Right ventricle myocardium inferior (tissue), 1 donor: ENCODE results near the gene ALKBH5. TPM values are rescaled to one million over a fixed set of nuclear protein-coding genes. Genes with fewer than 3 reads are reported as not detected.

ENCODE experiments used
- ATAC-seq: fragments of 200-7000 bp; cut with Tn5 transposase; one replicate; pipeline ENCODE4 v1.9.1; 2020; ENCODE audit warnings: mild to moderate bottlenecking, moderate library complexity
- DNase-seq: peaks from one replicate; pipeline ENCODE4 v3.0.0; 2021; ENCODE audit errors: missing footprints
- intact Hi-C: fragments of 100-400 bp; cut with DNase I; formaldehyde crosslinking; loops from one replicate; pipeline ENCODE4 v1.11.0; 2022
- total RNA-seq: library from RNA; stranded (reverse); fragmentation: NEBNext Ultra II Directional; extraction: Animal tissue kit (Norgen Biotek cat#: 25700); gene quantifications from one replicate; pipeline ENCODE4 v1.2.1, GENCODE V29; 2021
- donor health status: DM: no; HTN: yes; CAD: no; lungs with severe emphysema.

Gene ALKBH5
- total RNA-seq, 1 donor from 2014 or later, result 183 TPM

- no peak for ATAC-seq
- DNase-seq, result no peak
- intact Hi-C loops, result no loop called here
These were observed 27.3 kb upstream of the ALKBH5 start for GRCh38 chr17:18156171-18156975.

GRCh38 chr17:18156976-18157280, 26.7 kb upstream of the ALKBH5 start:
- ATAC-seq (no peak), DNase-seq (no peak)
- intact Hi-C loops, result no loop called here

- intact Hi-C loops, result no loop called here
- ATAC-seq (no peak), DNase-seq (no peak)
These were observed 26.2 kb upstream of the ALKBH5 start for GRCh38 chr17:18157354-18157985.

GRCh38 chr17:18158022-18158600, 25.5 kb upstream of the ALKBH5 start:
- DNase-seq (peak; percentile 97), ATAC-seq (peak; percentile 51)
- intact Hi-C loops, result no loop called here

- intact Hi-C loops, result no loop called here
- no peak for DNase-seq
- ATAC-seq, result no peak
These were observed 24.0 kb upstream of the ALKBH5 start for GRCh38 chr17:18159551-18160120.

- intact Hi-C loops, result no loop called here
- ATAC-seq (no peak), DNase-seq (no peak)
These were observed 23.3 kb upstream of the ALKBH5 start for GRCh38 chr17:18160128-18160856.

- DNase-seq (no peak), ATAC-seq (no peak)
- intact Hi-C loops, result no loop called here
These were observed 22.2 kb upstream of the ALKBH5 start for GRCh38 chr17:18161207-18162145.

GRCh38 chr17:18163547-18163946, 20.1 kb upstream of the ALKBH5 start:
- DNase-seq, result no peak
- intact Hi-C loops, result no loop called here
- ATAC-seq, result no peak

- intact Hi-C loops, result no loop called here
- DNase-seq, result no peak
These were observed 16.7 kb upstream of the ALKBH5 start for GRCh38 chr17:18166894-18167293.

GRCh38 chr17:18167421-18167820, 16.2 kb upstream of the ALKBH5 start:
- DNase-seq (no peak), ATAC-seq (no peak)
- intact Hi-C loops, result no loop called here

More at GRCh38 chr17:18166894-18167293, 16.7 kb upstream of the ALKBH5 start:
- no peak for ATAC-seq

GRCh38 chr17:18172531-18173278, 10.9 kb upstream of the ALKBH5 start:
- intact Hi-C loops, result no loop called here
- no peak for DNase-seq
- ATAC-seq, result peak; percentile 63

- intact Hi-C loops, result no loop called here
- DNase-seq (no peak), ATAC-seq (no peak)
These were observed 9.9 kb upstream of the ALKBH5 start for GRCh38 chr17:18173740-18174139.

- no peak for DNase-seq
- intact Hi-C loops, result no loop called here
- ATAC-seq, result no peak
These were observed 7.5 kb upstream of the ALKBH5 start for GRCh38 chr17:18176176-18176575.

- no peak for DNase-seq
- ATAC-seq, result no peak
- intact Hi-C loops, result no loop called here
These were observed 6.5 kb upstream of the ALKBH5 start for GRCh38 chr17:18177133-18177532.

- DNase-seq (no peak), ATAC-seq (no peak)
- intact Hi-C loops, result no loop called here
These were observed 5.9 kb upstream of the ALKBH5 start for GRCh38 chr17:18177722-18178121.

GRCh38 chr17:18179196-18179595, 4.4 kb upstream of the ALKBH5 start:
- DNase-seq, result no peak
- ATAC-seq, result no peak
- intact Hi-C loops, result no loop called here

GRCh38 chr17:18179804-18180203, 3.8 kb upstream of the ALKBH5 start:
- intact Hi-C loops, result loop anchor here (5.0 kb wide), 2 partner anchors 37 to 38 kb away; no protein-coding TSS in a partner anchor
- DNase-seq (no peak), ATAC-seq (no peak)
